GM12874 (cell line): ENCODE results near the gene ABCB9.

Source experiments
- TF ChIP-seq, protein P1 (sequence below): IDR thresholded peaks from 2 replicates; pipeline ENCODE4 v1.5.1; 2011; ENCODE audit warnings: low read depth, mild to moderate bottlenecking, control low read depth, low read length, moderate library complexity; ENCODE audit not compliant: insufficient read depth

Gene ABCB9

DNA sequence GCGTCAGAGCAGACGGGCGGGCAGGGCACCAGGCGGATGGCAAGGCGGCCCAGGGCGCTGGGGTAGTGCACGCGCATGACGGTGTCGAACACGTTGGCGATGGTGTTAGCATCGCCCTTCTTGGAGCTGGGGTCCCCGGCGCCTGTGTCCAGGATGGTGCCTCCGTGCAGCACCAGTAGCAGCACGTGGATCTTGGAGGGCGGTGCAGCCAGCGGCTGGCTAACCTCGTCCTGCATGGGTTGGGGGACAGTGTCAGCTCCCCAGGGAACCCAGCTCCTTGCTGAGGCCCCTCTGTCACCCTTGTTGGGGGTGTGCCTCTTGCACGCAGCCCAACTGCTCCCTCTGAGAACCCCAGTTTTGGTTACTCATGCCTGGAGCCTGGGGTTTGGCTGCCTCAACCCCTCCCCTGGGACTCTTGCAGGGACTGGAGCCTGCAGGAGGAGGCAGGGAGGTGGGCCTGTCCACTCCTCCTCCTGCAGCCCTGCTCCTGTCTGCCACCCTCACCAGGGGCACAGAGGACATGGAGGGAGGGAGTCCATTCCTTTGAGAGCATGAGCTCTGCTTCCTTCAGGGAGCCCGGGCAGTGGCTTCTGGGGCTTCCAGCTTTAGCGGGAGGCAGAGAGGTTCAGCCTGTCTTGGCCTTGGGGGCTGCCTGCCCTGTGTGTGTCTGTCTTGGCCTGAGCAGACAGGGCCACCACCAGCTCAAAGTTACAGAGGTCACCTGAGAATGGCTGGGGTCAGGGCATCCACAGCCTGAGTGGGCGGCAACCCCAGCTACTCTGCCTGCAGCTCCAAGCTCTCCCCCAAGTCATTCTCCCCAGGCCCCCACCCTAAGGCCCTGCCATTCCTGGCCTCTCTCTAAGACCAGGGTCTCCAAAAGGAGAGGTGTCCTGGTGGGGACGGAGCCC, 31.3 kb upstream of the ABCB9 start:
- TF ChIP-seq, protein P1, sequence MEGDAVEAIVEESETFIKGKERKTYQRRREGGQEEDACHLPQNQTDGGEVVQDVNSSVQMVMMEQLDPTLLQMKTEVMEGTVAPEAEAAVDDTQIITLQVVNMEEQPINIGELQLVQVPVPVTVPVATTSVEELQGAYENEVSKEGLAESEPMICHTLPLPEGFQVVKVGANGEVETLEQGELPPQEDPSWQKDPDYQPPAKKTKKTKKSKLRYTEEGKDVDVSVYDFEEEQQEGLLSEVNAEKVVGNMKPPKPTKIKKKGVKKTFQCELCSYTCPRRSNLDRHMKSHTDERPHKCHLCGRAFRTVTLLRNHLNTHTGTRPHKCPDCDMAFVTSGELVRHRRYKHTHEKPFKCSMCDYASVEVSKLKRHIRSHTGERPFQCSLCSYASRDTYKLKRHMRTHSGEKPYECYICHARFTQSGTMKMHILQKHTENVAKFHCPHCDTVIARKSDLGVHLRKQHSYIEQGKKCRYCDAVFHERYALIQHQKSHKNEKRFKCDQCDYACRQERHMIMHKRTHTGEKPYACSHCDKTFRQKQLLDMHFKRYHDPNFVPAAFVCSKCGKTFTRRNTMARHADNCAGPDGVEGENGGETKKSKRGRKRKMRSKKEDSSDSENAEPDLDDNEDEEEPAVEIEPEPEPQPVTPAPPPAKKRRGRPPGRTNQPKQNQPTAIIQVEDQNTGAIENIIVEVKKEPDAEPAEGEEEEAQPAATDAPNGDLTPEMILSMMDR = no peak

DNA sequence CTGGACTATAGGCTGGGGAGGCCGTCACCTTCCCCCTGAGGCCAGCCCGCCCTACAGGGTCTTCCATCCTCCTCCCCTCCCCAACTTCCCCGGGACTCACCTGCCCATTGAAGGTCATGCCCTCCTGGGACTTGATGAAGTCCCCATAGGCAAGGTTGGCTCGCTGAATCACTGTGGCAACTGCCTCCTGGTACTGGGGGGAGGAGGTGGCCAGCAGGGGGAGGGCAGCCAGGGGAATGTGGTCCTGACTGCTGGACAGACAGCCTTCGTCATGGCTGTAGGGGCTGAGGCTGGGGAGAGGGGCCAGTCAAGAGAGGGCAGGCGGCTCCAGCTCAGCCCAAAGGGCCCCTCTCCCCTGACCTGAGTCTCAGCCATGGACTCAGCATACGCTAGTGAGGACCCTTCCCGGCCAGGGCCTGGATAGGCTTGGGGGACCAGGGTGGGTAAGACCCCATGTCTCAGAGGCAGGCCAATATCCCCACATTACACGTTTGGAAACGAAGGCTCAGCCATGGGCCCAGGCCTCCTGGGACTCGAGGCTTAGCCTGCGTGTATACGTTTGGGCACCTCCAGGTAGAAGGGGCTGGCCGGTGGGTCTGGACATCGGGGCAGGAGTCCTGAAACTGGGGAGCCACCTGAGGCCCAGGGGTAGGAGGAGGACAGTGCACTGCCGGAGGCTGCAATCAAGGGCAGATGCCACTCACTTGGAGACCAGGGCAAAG, 30.5 kb upstream of the ABCB9 start:
- TF ChIP-seq, protein P1 = no peak

DNA sequence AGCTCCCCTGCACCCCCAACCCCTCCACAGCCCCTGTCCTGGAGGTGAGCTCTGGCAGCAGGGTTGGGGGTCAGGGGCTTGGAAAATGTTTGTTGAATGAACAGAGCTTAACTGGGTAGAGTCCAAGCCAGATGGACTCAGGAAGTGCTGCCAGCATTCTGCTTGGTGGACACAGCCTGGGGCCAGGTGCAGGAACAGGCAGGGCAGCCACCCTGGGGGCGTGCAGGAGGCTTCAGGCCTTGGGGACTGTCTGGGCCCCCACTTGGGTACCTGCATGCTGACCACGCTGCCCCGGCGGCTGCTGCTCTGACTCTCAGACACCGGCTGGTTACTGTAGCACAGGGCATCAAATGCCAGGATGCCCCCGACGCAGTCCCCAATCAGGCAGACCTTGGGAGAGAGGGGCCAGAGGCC, 29.9 kb upstream of the ABCB9 start:
- TF ChIP-seq, protein P1 = no peak

GRCh38 chr12:122995503-122996187, 29.4 kb upstream of the ABCB9 start:
- TF ChIP-seq, protein P1 = no peak

GRCh38 chr12:122994781-122995502, 28.7 kb upstream of the ABCB9 start:
- TF ChIP-seq, protein P1 = no peak

GRCh38 chr12:122994140-122994675, 27.9 kb upstream of the ABCB9 start:
- TF ChIP-seq, protein P1 = no peak

DNA sequence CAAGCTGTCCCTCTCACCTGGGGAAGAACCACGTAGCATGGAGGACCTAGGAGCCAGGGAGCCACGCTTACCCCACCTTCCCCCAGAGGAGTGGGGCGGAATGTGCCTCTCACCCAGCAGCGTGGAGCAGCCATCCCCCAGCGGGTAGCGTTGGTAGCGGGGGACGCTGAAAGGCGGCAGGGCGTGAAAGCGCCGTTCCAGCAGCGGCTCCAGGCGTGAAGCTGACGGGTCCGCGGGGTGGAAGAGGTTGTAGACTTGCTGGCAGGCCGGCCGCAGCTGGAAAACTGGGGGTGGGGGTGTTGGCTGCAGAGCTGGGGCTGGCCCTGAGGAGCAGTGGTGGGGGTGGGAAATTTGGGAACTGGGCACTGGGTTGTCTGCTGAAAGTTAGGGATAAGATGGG, 26.1 kb upstream of the ABCB9 start:
- TF ChIP-seq, protein P1 = no peak
